Measurements from ENCODE around the gene MAP4K3.

MAP4K3 gene

DNA sequence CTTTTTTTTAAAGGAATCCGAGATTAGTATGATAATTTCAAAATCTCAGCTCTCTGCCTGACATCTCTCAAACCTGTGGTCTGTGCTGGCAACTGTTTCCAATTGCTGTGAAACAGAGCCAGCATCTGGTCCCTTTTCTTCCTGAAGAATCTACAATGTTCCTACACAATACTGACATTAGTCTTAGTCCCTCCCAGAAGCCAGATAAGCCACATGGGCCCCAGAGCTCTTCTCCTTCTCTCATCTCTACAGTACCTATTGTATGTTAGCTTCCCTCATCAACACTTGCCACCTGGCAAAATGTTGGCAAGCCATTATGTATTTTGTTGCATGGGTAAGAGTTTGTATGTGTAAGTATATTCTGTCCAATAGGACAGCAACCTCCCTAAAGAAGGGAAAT is 130.5 kb downstream of the MAP4K3 start:
- TF ChIP-seq GATA1 (IDR thresholded peaks at IDR 0.05; ENCODE audit: low read depth, low read length) (no peak), POLR2A (IDR thresholded peaks at IDR 0.05; ENCODE audit: low read length) (no peak)
- peak in 1 of 2 experiments; percentile 4 for DNase-seq

DNA sequence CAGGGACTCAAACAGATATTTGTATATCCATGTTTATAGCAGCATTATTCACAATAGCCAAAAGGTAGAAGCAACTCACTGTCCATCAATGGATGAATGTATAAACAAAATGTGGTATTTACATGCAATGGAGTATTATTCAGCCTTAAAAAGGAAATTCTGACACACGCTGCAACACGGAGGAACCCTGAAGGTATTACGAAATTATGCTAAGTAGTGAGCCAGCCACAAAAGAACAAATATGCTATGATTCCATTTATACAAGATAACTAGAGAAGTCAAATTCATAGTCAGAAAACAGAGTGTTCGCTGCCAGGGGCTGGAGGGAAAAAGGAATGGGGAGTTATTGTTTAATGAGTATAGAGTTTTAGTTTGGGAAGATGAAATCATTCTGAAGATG is 132.4 kb downstream of the MAP4K3 start:
- no peak for DNase-seq
- TF ChIP-seq POLR2A (IDR thresholded peaks at IDR 0.05; ENCODE audit: low read length) (no peak), GATA1 (IDR thresholded peaks at IDR 0.05; ENCODE audit: low read depth, low read length) (no peak)

DNA sequence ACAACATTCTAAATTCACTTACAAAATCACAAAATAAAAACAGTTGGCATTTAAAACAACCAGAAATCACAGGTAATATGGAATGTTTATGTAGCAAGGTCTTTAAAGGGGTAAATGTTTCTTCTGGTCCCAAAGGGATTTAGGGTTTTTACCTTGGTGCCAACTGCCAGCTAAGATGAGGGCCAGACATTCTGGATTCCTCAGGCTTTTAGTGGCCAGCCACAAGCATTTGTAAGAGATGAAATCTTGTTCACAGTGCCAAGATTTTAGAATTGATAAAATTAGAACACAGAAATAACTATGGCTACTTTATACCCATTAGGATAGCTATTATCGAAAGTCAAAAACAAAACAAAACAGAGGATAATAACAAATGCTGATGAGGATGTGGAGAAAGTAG is 132.9 kb downstream of the MAP4K3 start:
- DNase-seq = no peak
- TF ChIP-seq GATA1 (IDR thresholded peaks at IDR 0.05; ENCODE audit: low read depth, low read length) (no peak), POLR2A (IDR thresholded peaks at IDR 0.05; ENCODE audit: low read length) (no peak)

DNA sequence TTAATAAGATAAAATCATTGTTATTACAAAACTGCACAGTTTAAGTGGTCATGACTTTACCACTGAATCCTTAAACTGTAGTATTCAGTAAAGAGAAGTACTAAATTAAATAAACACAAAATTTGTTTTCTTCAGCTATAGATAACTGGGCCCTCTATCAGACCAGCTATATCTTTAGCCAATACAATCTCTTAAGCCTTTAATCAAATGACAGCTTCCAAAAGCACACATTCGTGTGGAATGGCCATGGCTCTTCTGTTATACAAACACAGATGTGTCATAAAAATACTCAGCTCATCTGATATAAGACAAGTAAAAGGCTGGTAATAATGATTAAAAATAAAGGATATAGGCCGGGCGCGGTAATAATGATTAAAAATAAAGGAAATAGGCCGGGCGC is 135.7 kb downstream of the MAP4K3 start:
- DNase-seq = no peak
- TF ChIP-seq GATA1 (IDR thresholded peaks at IDR 0.05; ENCODE audit: low read depth, low read length) = no peak
- no peak for TF ChIP-seq POLR2A (IDR thresholded peaks at IDR 0.05; ENCODE audit: low read length)

GRCh38 chr2:39300044-39300978 is 136.8 kb downstream of the MAP4K3 start:
- no peak for DNase-seq
- TF ChIP-seq GATA1 (IDR thresholded peaks at IDR 0.05; ENCODE audit: low read depth, low read length) = no peak
- no peak for TF ChIP-seq POLR2A (IDR thresholded peaks at IDR 0.05; ENCODE audit: low read length)

DNA sequence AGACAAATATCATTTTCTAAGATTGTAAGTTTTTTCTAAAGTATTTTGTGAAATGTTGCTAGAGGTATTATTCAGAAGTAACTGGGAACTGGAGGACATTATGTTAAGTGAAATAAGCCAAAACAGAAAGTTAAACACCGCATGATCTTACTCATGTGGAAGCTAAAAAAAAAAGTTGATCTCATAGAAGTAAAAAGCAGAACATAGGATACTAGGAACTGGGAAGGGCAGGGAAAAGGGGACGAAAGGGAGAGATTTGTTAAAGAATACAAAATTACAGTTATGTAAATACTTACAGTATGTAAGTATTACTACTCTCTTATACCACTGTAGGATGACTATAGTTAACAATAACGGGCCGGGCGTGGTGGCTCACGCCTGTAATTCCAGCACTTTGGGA is 146.7 kb downstream of the MAP4K3 start:
- DNase-seq = no peak
- no peak for TF ChIP-seq POLR2A (IDR thresholded peaks at IDR 0.05; ENCODE audit: low read length)
- no peak for TF ChIP-seq GATA1 (IDR thresholded peaks at IDR 0.05; ENCODE audit: low read depth, low read length)

GRCh38 chr2:39289609-39290008 is 147.5 kb downstream of the MAP4K3 start:
- TF ChIP-seq GATA1 (IDR thresholded peaks at IDR 0.05; ENCODE audit: low read depth, low read length) = no peak
- TF ChIP-seq POLR2A (IDR thresholded peaks at IDR 0.05; ENCODE audit: low read length) = no peak
- DNase-seq = no peak

GRCh38 chr2:39283561-39283960 is 153.5 kb downstream of the MAP4K3 start:
- TF ChIP-seq POLR2A (IDR thresholded peaks at IDR 0.05; ENCODE audit: low read length) = no peak
- no peak for TF ChIP-seq GATA1 (IDR thresholded peaks at IDR 0.05; ENCODE audit: low read depth, low read length)
- no peak for DNase-seq

- TF ChIP-seq POLR2A (IDR thresholded peaks at IDR 0.05; ENCODE audit: low read length) (no peak), GATA1 (IDR thresholded peaks at IDR 0.05; ENCODE audit: low read depth, low read length) (no peak)
Observed at GRCh38 chr2:39281391-39281790, 155.7 kb downstream of the MAP4K3 start.

GRCh38 chr2:39275016-39275415 is 162.1 kb downstream of the MAP4K3 start:
- DNase-seq = no peak
- TF ChIP-seq GATA1 (IDR thresholded peaks at IDR 0.05; ENCODE audit: low read depth, low read length) (no peak), POLR2A (IDR thresholded peaks at IDR 0.05; ENCODE audit: low read length) (no peak)

More at GRCh38 chr2:39281391-39281790, 155.7 kb downstream of the MAP4K3 start:
- DNase-seq = no peak

GRCh38 chr2:39269941-39270340 is 167.1 kb downstream of the MAP4K3 start:
- DNase-seq = no peak
- no peak for TF ChIP-seq POLR2A (IDR thresholded peaks at IDR 0.05; ENCODE audit: low read length)
- TF ChIP-seq GATA1 (IDR thresholded peaks at IDR 0.05; ENCODE audit: low read depth, low read length) = no peak

GRCh38 chr2:39266916-39267434 is 170.1 kb downstream of the MAP4K3 start:
- no peak for TF ChIP-seq POLR2A (IDR thresholded peaks at IDR 0.05; ENCODE audit: low read length)
- TF ChIP-seq GATA1 (IDR thresholded peaks at IDR 0.05; ENCODE audit: low read depth, low read length) = no peak
- no peak for DNase-seq

GRCh38 chr2:39266139-39266805 is 170.8 kb downstream of the MAP4K3 start:
- no peak for DNase-seq
- TF ChIP-seq GATA1 (IDR thresholded peaks at IDR 0.05; ENCODE audit: low read depth, low read length) = no peak
- no peak for TF ChIP-seq POLR2A (IDR thresholded peaks at IDR 0.05; ENCODE audit: low read length)

DNA sequence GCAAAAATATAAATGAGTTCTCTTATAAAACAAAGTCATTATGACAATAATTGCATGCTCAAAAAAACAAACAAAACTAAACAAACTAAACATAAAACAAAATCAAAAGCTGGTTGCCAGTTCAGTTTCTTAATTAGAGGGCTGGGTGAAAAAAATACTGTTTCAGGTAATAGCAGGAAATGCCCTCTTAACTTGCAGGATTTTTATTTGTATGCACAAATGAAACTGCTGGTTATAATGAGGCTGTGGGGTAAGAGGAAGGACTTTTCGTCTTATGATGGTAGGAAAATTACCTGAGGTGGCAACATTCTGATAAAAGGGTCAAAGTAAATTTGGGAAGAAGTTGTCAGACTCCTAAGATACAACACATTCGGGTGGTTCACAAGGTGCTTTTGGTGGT is 171.8 kb downstream of the MAP4K3 start:
- TF ChIP-seq POLR2A (IDR thresholded peaks at IDR 0.05; ENCODE audit: low read length) (no peak), GATA1 (IDR thresholded peaks at IDR 0.05; ENCODE audit: low read depth, low read length) (no peak)
- no peak for DNase-seq

Measured in erythroblast (primary cell).